Measurements from ENCODE around the gene CST4.
"Not testable (repeated sequence)": the region's sequence is repeated elsewhere in the genome, so short reads cannot be mapped to it uniquely, and the experiment has no call there.

The CST4 gene

DNA sequence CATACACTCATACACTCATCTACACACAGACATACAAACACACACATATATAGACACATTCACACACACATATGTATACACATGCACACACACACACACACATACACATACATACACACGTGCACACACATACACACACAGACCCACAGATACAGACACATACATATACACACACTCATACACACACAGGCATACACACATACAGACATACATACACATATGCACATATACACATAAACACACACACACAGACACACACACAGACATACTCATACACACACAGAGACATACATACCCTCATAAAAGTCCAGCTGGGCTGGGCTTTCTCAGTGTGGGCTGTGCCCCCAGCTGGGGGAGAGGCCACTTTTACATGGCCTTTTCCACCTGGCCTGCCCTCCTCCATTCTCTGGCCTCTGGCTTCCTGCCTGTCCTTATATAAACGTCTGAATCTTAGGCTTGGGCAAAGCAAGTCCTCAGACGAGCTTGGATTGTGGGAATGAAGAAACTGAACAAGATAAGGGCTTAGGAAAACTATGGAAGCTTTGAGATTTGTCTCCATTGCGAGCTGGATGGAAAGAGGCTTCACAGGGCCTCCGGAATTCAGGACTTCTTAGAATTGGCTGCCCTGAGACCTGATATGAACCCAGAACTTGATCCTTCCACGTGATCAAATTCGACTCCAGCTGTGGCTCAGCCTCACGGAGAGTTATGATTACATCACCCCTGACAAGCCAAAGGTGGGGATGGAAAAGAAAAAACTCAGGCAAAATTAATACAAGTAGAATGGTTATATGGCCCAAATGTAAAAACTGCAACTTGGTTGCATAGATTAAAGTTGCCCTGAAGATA, 28.6 kb downstream of the CST4 start:
- DNase-seq = no peak

DNA sequence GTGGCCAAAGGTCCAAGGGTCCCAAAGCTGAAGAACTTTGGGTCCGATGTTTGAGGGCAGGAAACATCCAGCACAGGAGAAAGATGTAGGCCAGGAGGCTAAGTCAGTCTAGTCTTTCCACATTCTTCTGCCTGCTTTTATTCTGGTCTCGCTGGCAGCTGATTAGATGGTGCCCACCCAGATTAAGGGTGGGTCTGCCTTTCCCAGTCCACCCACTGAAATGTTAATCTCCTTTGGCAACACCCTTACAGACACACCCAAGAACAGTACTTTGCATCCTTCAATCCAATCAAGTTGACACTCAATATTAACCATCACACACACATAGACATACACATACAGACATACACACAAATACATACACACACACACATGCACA, 29.2 kb downstream of the CST4 start:
- not testable (repeated sequence) for DNase-seq

DNA sequence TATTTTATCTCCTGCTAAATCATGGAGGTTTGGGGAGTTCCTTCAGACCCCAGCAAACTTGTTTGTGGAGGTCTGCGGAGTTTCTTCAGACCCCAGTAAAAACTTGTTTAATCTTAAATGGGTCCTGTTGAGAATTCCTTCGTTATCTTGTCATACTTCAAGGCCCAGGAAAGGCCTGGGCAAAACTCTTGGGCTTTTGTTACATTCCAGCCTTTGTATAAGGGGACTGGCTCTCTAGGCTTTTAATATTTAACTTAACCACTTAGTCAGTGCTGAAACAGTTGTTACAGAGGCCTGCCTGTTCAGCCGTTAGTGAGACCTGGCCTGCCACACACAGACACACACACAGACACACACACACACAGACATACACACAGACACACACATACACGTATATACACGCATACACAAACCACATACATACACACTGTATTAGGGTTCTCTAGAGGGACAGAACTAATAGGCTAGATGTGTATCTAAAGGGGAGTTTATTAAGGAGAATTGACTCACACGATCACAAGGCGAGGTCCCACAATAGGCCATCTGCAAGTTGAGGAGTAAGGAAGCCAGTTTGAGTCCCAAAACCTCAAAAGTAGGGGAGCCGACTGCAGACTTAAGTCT, 29.7 kb downstream of the CST4 start:
- no peak for DNase-seq

DNA sequence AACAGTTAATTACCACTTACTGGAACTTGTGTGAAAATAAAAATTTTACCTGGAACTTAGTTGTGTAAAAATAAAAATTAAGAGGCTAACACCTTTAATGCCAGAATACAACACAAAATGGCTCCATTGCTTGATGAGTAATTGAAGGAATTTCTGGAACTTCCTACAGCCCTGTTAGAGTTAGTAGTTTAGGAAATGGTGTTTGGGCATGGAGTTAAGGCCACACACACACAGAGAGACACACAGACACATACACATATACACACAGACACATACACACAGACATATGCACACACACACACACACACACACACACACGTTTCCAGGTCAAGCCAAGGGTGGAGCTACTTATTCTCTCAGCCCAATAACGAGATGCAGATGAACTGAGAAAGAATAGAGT, 30.5 kb downstream of the CST4 start:
- DNase-seq = no peak

DNA sequence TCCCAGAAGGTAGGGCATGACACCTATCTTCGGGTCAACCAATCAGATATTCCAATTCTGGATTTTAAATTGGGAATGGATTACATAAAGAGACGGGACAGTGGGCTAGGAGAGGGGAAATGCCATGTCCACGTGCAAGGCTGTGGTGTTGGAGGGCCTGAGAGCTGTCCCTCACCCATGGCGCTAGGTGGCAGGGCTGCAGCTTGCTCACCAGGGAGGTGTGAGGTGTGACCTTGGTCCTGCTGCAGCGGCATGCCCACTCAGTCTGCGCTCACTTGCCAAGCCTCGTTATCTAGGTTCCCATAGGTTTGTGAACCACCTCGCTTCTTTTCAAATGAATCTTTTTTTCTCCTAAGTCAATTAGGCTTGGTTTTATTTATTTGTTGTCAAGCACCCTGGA, 31.6 kb downstream of the CST4 start:
- no peak for DNase-seq

DNA sequence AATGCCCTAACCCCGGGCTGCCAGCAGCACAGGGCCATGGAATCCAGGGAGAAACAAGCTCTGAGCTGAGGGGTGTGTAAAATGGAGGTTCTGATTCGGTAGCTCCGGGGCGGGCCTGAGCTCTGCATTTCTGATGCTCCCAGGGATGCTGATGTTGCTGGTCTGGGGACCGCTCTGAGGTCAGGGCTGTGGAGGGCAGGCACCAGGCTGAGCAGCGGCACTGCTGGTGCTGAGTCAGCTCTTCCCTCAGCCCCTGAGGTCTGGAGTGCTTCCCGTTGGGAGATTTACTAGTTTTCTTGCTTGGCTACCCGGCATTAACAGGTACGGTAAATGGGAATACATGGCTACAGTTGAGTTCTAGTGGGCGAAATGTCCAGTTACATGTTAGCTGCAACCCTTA, 32.5 kb downstream of the CST4 start:
- DNase-seq = no peak

DNA sequence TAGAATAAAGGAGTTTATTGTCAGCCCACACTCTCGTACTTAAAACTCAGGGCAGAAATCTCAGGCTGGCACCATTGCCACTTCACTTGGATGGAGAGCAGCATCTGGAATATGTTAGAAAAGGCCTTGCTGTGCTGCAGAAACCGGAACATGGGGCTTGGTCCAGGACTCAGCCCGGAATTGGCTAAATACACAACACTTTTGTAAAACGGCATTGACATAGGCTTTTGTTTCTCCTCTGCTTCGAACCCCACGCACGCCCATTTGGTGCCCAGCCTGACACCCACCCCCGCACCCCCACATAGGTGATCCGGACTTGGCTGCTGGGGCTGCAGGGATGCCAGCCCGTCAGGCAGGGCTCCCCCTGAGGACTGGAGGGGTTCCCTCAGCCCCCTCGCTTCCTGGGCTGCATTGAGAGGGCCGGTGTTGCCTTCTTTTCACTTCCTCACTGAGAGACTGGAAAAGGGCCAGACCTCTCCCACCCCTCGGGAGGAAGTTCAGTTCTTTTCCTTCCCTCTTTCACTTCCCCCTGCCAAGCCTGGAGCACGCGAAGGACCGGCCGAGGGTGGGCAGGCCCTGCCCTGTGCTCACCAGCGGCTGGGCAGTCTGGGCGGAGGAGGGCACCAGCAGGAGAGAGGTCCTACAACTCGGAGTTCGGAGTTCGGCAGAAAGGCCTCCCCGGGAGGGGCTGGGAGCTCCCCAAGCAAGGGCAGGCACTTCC, 33.2 kb downstream of the CST4 start:
- DNase-seq = no peak

DNA sequence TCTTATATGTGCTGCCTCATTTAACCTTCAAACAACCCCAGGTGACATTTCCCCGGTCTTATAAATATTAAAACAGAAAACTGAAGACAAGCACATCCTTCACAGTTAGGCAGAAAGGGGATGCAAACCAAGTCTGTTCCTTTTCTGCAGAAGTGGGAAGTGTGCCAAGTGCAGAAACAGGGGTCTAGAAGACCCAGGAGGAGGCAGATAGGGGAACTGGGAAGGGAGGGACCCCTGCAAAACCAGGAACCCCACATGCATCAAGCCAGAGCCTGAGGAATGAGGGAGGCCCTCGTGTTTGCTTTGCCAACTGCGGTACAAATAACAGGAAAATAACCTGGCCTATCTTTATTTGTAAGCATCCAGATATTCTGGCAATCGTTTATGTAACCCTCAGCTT, 34.1 kb downstream of the CST4 start:
- DNase-seq = no peak

DNA sequence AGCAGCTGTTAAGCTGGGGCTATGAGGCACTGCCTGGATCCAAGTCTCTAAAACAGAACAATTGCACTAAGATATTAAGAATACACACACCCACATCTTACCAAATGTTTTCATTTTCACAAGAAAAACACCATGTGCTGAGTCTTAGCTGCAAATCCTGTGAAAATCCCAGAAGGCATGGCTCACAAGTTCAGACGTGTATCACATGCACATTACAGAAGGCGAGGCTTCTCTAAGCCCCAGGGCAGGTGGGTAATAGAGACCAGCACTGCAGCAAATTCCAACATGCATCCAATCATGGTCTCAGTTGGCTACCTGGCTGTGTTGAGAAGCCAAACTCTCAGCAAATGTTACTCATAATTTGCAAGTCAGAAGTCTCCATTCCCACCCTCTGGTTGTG, 34.8 kb downstream of the CST4 start:
- no peak for DNase-seq

DNA sequence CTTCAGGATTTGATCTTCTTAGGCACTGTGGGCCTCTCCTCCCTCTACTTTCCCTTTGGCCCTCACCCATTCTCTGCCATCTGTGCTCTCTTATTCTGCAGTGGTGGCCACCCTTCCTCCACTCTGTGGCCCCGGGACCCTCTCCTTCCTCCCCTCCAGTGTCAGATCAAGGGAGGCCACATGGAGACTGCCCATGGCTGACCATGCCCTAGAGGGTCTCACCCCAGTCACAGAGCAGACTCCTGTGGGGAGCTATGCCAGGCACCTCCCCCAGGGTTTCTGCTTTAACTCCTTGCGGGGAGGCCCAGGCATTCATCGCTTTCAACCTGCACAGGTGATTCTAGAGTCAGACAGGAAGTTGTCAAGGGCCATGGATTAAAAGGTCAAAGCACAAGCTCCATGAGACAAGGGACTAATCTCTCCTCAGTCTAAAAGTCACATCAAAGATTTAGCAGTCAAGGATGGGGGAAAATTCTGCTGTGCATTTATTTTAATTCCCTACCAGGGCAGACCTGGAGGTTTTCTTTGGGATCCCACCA, 35.4 kb downstream of the CST4 start:
- no peak for DNase-seq

DNA sequence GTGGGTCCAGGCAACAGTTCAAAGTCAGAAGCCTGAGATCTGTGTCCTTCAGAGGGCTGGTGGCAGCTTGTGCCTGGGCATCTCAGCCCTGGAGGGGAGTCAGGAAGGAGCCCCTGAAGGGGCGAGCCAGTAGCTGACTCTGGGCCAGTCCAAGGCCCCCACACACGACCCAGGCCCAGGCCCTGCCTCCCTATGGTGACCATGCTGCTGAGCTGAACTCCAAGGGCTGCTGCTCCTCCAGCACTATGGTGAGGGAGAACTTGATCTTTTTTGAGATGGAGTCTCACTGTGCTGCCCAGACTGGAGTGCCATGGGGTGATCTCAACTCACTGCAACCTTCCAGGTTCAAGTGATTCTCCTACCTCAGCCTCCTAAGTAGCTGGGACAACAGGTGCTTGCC, 35.9 kb downstream of the CST4 start:
- DNase-seq = no peak

DNA sequence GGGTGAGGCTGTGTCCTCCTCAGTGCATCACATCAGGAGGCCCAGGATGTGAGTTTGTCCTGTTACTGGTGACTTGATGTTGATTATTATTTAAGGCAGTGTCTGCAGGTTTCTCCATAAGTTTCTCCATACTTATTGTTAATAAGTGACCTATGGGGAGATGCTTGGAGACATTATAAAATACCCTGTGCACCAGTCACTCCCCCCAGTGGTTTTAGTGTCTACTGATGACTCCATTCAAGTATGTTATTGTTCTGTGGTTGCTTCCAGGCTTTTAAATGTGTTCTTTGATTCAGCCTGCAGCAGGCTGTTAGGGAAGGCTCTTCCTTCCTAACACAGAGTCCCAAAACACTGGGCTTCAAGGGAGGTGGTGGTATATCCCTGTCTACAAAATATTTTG, 36.5 kb downstream of the CST4 start:
- no peak for DNase-seq

DNA sequence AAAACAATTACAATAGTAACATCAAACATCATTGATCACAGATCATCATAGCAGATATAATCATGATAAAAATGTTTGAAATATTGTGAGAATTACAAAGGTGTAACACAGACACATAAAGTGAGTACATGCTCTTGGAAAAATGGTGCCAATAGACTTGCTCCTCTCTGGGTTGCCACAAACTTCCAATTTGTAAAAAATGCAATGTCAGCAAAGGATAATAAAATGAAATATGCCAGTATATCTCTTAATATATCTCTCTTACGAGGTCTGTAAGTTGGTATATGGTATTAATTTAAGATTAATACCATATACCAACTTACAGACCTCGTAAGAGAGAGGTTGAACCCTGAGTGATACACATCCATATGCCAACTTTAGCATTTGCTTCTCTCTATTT, 37.7 kb downstream of the CST4 start:
- no peak for DNase-seq

DNA sequence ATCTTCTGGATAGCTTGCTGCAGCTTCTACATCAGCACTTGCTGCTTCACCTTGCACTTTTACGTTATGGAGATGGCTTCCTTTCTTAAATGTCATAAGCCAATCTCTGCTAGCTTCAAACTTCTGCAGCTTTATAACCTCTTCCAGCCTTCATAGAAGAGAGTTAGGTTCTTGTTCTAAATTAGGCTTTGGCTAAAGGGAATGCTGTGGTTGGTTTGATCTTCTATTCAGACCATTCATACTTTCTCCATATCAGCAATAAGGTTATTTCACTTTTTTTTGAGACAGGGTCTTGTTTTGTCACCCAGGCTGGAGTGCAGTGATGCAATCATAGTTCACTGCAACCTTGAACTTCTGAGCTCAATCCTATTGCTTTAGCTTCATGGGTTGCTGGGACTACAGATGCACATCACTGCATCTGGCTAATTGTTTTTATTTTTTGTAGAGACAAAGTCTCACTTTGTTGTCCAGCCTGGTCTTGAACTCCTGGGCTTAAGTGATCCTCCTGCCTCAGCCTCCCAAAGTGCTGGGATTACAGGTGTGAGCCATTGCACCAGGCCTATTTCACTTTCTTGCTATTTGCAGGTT, 38.9 kb downstream of the CST4 start:
- DNase-seq = no peak

DNA sequence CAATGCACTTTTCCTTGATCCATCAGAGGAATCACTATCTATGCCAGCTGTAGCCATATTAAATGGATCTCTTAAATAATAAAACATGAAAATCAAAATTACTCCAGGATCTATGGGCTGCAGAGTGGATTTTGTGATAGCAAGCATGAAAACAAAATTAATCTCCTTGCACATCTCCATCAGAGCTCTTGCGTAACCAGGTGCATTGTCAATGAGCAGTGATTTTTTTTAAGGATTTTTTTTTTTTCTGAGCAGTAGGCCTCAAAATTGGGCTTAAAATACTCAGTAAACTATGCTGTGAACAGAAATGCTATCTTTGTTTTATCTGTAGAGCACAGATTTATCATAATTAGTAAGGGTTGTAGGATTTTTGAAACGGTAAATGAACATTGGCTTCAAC, 39.6 kb downstream of the CST4 start:
- no peak for DNase-seq

DNA sequence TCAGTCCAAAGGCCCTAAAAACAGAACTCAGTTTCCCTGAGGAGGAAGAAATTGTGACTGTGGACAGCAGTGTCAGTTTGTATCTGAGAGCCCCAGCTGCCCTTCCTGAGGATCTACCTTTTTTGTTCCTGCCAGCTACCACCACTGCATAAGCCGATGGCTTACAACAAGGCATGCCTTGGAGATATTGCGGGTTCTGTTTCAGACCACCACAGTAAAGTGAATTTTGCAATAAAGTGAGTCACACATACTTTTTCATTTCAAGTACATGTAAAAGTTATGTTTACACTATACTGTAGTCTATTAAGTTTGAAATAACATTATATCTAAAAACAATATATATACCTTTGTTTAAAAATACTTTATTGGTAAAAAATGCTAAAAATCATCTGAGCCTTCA, 41.5 kb downstream of the CST4 start:
- no peak for DNase-seq

DNA sequence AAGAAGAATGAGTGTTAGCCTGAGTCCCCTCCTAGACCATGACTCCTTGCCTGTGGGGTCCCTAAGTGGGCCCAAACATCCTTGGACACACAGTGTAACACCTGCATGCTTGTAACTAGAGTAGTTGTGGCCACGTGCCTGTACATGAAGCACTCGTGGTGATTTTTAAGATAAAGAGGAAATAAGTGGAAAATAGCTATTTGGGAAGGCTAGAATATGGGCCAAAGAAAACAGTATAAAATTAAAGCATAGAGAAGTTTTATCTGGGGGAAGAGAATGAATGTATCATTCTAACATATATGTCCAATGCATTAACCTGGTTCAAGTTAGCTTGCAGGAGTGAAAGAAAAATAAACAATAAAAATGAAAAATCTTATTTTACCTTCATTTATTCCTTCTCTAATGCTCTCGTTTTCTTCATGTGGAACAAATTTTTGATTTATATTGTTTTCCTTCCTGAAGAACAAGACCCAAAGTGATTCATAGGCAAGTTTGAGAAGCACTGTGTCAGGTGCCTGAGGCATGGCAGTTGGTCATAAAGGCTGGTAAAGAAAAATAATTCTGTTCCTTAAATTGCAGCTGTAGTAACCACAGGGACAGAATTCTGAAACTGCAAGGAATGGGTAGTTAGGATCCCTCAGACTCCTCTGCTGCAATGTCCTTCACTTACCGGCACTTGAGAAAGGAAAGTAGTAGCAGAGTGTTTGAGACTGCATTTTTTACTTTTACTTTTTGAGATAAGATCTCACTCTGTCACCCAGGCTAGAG, 42.5 kb downstream of the CST4 start:
- DNase-seq = no peak

DNA sequence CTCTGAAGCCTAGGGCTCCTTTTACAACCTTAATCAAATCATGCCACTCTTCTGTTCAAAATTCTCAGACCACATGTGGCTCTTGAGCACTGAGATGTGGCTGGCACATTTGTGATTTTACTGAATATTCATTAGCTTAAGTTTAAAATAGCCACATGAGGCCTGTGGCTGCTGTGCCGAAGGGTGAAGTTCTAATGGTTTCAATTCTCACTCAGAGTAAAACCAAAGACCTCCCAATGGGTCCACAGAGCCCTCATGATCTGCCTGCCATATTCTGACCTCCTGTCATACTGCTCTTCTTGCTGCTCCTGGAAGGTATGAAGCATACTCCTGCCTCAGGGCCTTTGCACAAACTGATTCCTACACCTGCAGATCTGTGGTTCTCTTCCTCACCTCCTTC, 43.3 kb downstream of the CST4 start:
- DNase-seq = no peak

DNA sequence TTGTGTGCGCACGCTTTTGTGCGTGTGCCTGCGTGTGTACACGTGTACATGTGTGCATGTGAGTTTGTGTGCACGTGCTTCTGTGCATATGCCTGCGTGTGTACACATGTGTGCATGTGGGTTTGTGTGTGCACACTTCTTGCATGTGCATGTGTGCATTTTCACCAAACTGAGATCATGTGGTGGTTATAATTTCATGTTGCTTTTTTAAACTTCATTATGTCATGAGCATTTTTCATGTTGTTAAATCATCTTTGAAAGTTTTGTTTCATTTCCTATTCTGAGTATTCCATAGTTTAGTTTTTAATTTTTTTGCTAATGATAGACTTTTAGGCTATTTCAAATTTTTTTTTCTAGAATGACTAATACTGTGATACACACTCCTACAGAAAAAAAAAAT, 44.7 kb downstream of the CST4 start:
- DNase-seq = no peak

DNA sequence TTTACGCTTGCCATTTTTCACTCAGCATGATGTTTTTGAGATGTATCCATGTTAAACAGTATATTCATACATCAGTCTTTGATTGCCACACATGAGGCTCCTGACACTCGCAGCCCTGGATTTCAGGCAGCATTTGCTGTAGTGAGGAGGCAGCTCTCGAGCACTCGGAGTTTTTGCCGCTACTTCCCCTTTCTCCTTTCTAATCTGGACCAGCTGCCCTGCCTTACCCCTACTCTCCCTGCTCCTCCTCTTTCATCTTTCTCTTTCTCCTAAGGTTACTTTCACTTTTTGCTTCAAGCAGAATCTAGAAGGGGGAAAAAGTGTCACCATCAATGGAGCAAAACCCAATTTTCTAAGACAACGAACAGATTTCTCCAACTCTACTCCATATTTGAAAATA, 45.2 kb downstream of the CST4 start:
- DNase-seq = no peak

DNA sequence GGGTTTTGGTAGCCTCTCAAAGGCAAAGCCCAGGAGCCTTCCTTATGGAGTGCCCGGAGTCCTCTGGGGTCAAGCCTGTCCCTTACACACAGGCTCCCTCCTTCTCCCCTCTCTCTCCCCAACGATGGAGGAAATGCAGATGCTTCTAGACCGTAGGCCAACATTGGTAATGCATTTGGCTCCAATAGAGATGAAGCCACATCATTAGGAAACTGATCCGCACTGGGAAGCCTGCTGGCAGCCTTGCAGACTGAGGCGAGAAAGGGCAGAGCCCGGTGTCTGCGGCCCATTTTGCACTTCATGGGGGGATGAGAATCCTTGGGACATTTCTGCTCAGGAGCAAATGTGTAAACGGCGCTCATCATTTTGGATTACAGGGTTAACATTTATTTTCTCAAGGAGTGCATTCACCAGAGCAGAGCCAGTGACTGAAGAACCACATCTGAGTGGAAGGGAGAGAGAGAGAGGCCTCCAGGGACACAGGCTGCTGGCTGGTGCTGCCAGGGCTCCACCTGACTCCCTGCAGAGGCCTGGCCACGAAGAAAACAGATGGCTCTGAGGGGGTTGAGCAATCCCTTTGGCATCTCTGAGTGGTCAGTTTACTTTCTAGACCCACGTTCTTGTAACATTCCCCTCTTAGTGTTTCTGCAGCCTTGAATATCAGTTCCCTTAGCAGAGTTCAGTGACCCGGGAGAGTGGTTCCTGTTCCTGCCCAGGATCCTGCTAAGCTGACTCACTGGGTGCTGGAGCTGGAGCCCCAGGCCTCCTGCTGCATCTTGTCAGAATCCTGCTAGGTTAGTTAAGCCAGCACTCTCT, 46.7 kb downstream of the CST4 start:
- no peak for DNase-seq

All from DMS153 (cell line).